NOMO-1 treated with DMSO at 0.1 percent for 48 hours (cell line): ENCODE measurements around the gene INTS4.
"Not testable (repeated sequence)": the region's sequence is repeated elsewhere in the genome, so short reads cannot be mapped to it uniquely, and the experiment has no call there.

Source experiments
- DNase-seq: peaks from one replicate; lab custom pipeline; 2025; ENCODE audit not compliant: unreplicated experiment; lab: John Stamatoyannopoulos, UW

Gene INTS4

GRCh38 chr11:78022397-78023396, 28.2 kb upstream of the INTS4 start, which contains the start of gene KCTD14:
Gene KCTD14, minus strand, starts transcription at chr11:78023276. Its CDS starts 27 bp downstream, at chr11:78023249.
- no peak for DNase-seq

DNA sequence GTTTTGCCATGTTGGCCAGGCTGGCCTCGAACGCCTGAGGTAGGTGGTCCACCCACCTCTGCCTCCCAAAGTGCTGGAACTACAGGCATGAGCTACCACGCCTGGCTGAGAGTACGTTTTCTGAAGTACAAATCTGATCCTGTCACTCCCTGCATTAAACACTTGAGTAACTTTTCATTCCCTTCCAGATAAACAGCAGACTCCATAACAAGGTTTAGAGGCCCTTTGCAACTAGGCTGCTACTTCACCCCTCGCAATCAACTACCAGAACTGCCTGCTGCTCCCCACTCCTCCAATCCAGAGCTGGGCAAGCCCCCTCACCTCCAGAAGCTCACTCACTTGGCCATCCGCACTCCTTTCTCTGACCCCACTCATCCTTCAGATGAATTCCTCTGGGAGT, 27.1 kb upstream of the INTS4 start:
- DNase-seq: no peak

DNA sequence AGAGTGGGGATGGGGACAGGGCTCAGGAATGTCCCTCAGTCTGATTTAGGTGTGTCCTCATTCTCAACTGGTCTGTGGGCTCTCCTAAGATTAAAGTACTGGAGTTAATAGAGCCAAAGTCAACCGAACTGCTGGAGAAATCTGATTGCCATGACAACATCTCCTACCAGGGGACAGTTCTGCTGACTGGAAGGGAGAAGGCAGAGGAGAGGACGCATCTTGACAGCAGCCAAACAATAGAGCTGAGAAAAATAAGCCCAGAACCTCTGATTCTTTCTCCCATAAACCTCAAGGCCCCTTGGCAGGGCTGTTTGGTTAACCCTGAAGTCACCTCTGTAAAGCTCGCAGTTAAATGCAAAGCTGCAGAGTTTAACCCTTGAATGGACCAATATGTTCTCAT, 25.8 kb upstream of the INTS4 start:
- no peak for DNase-seq

- DNase-seq: no peak
These were observed 25.3 kb upstream of the INTS4 start for GRCh38 chr11:78019808-78020207.

- no peak for DNase-seq
These were observed 21.4 kb upstream of the INTS4 start for GRCh38 chr11:78015878-78016277.

DNA sequence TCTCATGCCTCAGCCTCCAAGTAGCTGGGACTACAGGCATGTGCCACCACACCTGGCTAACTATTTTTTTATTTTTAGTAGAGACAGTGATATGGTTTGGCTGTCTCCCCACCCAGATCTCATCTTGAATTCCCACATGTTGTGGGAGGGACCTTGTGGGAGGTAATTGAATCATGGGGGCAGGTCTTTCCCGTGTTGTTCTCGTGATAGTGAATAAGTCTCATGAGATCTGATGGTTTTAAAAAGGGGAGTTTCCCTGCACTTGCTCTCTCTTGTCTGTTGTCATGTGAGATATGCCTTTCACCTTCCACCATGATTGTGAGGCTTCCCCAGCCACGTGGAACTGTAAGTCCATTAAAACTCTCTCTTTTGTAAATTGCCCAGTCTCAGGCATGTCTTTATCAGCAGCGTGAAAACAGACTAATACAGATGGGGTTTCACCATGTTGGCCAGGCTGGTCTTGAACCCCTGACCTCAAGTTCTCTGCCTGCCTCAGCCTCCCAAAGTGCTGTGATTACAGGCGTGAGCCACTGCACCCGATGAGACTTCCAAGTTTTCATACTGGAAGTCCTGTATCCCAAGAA, 20.6 kb upstream of the INTS4 start:
- not testable (repeated sequence) for DNase-seq

DNA sequence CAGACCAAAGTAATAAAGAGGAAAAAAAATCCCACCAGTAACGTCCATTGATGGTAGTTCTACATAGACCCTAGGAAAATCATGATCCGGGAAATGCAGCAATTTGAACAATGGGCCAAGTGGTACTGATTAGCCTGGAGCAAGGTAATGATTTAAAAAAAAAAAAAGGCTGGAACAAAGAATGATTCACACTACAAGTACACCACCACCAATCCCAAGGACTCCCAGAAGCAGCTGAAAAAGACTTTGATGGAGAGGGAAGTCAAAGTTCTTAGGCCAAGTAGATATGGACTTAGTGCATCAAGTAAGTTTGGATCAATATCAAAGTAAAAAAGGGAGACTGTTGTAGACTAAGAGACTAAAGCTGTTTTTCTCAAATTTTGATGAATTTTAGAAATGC, 16.8 kb upstream of the INTS4 start:
- no peak for DNase-seq

GRCh38 chr11:78010755-78011154, 16.3 kb upstream of the INTS4 start:
- DNase-seq: no peak

- no peak for DNase-seq
These were observed 15.8 kb upstream of the INTS4 start for GRCh38 chr11:78010304-78010703.

DNA sequence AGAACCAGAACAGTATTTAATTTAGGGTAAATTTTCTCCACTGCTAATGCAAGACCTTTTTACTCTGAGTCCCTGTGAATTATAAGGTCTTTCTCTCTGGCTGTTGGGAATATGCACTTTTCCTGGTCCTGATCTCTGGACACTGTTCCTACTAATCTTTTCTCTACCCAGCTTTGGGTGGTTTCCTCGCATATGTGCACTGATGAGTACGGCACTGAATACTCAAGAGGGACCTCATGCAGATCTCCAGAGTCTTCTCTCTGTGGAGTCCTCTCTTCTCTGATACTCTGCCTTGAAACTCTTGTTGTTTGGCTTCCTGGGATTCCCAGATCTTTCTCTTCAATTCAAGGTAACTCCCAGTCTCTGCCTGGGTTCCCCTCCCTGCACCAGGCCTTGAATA, 14.6 kb upstream of the INTS4 start:
- no peak for DNase-seq

- peak; percentile 62 for DNase-seq
These were observed 5.7 kb upstream of the INTS4 start for GRCh38 chr11:78000193-78000592.

GRCh38 chr11:77999446-78000030, 5.1 kb upstream of the INTS4 start:
- DNase-seq: no peak

GRCh38 chr11:77993902-77994301, 566 bp downstream of the INTS4 start:
- DNase-seq: no peak

DNA sequence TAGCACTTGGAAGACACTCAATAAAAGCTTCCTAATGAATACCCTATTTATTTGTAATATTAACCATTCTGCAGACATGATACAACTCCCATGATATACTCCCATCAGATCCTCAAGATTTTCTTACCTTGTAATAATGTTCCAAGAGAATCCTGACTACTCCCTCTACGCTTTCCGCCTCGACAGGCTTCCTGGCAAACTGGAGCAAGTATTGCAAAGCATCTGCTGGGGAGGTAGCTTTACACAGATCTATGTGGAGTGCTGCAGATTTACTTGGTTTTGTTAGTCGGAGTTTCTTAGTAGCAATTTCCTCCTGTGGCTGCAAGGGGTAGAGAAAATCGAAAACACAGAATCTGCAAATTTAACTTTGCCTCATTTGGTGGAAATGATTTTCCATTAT, 3.5 kb downstream of the INTS4 start:
- DNase-seq: no peak

GRCh38 chr11:77986456-77986855, 8.0 kb downstream of the INTS4 start:
- DNase-seq: not testable (repeated sequence)

DNA sequence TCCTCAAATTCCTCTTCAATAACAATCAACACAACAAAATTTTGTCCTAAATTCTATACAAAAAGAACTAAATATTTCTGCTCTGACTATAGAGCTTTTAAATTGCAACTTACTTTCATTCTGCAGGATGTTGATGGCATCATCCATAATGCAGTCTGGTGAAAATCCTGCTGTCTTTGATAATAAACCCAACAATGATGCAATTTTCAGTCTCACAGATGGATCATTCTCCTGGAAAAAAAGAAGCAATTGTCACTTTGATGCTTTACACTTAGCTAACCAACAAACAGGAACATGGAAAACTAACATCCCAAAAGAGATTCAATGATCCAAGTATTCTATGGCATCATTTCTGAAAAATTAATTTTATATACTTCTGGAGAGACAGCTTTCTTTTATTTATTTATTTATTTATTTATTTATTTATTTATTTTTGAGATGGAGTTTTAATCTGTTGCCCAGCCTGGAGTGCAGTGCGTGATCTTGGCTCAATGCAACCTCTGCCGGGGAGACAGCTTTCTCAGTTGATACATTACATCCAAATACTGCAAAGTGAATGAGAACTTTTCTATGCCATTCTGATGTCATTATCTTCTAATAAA, 13.0 kb downstream of the INTS4 start:
- no peak for DNase-seq

GRCh38 chr11:77968337-77968736, 26.1 kb downstream of the INTS4 start:
- DNase-seq: peak; percentile 66

DNA sequence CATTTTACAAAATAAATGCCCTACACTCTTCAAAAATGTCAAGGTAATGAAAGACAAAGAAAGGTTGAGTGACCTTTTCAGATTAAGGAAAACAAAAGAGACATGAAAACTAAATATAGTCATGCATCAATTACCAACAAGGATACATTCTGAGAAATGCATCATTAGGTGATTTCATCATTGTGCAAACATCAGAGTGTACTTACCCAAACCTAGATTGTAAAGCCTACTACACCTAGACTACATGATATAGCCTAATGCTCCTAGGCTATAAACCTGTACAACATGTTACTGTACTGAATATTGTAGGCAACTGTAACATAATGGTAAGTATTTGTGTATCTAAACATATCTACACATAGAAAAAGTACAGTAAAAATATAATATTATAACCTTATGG, 26.7 kb downstream of the INTS4 start:
- no peak for DNase-seq

GRCh38 chr11:77967121-77967520, 27.3 kb downstream of the INTS4 start:
- DNase-seq: no peak

GRCh38 chr11:77966338-77966737, 28.1 kb downstream of the INTS4 start:
- no peak for DNase-seq

- no peak for DNase-seq
These were observed 35.0 kb downstream of the INTS4 start for GRCh38 chr11:77959434-77959833.
